ENCODE measurements around the gene CNTN2.

Gene CNTN2

DNA sequence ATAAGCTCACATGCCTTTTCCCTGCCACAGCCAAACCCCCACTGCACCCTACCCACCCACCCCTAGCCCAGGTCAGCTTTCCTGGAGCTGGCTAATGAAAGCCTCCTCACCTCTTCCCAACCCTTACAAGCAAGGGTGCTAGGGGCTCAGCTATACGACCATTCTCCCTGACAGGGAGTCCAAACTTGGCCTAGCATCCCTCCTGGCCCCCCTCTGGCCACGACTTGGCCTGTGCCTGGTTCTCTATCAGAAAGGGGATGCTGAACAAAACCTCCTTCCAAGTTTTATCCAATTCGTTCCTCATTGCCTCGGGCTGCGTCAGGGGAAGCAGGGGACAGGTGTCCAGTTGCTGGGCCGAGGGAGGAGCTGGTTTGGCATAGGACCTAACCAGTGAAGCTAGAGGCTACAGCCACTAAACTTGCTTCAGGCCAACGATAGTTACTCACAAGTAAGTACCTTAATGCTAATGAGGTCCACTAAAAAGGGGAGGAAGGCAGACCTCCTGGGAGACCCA, 32.7 kb downstream of the CNTN2 start:
- DNase-seq = no peak

DNA sequence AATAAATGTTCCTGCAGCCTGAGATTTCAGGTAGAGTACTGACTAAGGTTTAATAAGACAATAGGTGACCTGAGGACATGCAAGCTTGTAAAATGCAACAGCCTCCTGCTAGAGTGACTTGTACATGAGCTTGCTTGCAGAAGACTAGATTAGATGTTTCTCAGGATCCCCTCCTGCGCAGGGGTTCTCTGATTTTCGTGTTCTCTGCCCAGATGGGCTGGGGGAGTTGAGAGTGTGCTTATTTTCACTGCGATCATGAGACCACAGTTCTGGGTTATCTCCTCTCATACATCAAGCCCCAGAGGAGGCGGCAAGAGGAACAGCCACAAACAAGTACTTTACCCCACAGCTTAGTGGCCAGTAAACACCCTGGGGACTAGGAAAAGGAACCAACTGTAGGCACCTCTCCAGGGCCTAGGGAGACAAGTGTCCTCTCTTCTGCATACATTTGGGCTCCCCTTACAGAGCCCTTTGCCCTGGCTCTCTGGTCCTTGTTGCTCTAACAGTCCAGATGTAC, 33.3 kb downstream of the CNTN2 start:
- DNase-seq = no peak

DNA sequence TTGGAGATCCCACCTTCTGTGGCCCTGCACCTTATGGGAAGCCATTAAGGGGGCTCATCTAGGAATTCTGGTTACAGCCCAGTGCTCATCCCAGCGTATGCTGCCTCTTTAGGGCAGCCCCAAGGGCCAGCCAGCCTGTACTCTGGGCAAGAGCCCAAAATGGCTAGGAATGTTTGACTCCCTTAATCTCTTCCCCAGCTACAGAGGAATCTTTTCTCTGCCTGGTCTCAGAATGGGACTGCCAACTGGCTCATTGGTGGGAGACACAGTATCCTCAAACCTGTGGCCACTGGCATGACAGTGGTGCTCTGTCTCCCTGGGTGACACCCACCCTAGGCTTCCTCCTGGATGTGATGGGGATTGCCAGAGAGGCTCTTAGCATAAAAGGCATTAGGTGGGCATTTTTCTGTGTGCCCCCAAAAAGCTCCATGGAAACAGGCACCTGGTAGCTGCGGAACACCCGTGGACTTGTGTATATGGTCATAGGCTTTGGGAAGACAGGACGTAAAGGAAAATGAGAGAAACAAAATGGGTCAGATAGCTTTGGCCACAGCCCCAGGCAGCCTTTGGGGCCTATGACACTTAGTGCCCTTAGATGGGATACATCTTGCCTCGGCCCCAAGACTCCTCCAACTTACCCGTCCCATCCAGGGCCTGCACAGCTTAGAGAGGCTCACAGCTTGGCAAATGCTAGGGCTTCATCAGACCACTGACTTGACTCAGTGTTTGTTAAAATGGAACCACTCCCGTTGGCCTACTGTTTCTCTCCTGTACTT, 34.3 kb downstream of the CNTN2 start:
- no peak for DNase-seq

DNA sequence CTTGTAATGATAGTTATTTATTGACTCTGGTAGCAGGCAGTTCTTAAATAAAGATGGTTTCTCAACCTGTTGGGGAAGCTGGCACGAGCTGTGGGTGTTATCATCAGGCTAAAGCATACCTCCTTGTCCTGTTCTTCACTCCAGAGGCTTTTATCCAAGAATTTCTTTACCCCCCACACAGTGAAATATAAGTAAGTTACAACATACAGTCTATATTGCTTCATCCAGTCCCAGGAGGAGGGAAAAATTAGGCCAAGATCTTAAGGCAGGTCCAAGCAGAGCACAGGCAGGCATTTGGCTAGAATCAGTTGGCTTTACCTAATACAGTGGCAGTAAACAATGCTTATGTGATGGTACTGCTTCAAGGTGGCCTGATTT, 34.9 kb downstream of the CNTN2 start:
- no peak for DNase-seq

DNA sequence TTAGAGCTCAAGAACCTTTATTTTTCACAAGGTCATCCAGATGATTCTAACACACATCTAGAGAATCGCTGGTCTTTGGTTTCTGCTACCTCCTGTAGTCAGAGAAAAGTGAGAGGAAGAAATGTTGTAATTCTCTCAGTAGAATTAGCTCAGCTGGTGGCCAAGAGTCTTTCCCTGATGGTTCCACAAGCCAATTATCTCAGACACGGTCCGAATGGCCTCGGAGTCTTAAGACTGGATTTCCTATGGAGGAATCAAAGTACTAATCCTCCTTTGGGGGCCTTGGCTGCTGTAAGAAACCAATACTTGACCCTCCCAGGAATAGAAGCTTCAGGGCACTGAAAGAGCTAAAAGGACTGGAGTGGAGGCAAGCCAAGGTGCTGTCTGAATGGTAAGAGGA, 39.4 kb downstream of the CNTN2 start:
- no peak for DNase-seq

DNA sequence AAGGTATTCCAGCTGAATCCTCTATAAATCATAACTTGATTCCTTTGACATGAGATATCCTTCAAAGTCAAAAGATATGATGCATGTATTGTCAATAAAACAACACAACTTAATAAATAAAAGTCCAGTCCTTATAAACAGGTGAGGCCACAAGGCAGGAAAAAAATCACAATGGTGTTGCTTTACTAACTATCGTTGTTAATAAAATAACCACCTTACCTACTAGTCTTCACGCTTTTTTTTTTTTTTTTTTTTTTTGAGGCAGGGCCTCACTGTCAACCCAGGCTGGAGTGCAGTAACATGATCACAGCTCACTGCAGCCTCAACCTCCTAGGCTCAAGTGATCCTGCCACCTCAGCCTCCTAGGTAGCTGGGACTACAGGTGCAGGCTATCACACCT, 41.3 kb downstream of the CNTN2 start, which contains the start of gene TMEM81:
Gene TMEM81, minus strand, starts transcription at position 101 of the 400 bp plus-strand sequence. CDS start 140 bp downstream, outside the sequence.
- no peak for DNase-seq

DNA sequence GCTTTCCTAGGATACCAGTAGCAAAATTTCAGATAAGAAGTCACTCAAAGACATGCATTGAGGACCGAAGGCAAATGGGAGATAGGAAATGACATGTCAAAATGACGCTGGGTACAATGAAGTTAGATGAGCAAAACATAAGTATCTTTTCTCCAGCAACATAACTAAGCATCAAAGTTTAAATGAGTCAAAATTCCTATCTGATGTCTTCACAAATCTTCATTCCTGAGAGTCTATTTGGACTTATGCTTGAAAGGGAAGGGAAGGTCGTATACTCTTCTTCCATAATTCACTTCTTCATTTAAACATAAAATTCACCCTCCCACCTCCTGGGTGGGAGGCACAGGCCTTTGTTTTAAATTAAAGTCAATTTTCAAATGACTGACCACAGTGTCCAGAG, 45.3 kb downstream of the CNTN2 start:
- no peak for DNase-seq

DNA sequence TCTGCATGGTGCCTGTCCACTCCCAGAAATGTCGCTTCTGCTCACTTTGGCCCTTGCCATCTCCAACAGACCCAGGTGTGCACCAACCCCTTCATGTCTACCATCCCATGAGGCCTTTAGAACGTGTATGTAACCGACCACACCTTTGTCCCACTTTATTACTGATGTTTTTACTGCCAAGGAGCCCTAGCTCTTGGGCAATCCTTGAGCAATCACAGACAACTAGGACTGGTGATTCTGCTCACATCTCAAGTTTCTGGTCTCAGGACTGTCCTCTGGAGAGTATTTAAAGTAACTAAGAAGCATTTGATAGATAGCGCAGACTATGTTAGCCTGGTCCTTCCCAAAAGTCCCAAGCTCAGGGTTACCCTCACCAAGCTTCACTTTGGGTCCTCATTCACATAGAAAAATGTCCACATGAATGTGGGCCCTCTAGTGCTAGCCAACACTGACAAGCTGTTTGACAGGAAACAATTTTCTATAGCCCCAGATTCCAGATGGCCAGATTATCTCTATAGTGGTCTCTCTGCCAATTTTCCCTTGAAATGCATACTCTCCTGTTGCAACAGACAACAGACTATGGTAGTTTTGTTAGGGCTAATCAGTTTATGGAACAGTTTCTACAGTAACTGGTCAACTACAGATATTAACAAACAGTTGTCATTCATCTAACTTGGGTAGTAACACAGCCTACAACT, 48.2 kb downstream of the CNTN2 start:
- DNase-seq = no peak

DNA sequence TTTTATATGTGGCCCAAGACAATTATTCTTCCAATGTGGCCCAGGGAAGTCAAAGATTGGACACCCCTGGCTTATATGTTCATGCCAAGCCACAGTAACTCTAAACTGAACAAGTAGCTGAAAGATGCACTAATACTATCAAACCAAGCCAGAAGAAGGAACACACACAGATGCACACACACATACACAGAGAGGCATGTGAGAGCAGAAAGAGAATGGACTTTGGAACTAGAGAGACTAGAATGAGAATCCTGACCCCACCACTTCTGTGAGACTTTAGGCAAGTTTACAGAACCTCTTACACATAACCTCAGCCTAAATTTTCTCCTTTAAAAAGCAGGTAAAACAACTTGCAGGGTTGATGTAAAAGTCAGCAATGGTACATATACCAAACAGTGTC, 52.4 kb downstream of the CNTN2 start:
- no peak for DNase-seq

DNA sequence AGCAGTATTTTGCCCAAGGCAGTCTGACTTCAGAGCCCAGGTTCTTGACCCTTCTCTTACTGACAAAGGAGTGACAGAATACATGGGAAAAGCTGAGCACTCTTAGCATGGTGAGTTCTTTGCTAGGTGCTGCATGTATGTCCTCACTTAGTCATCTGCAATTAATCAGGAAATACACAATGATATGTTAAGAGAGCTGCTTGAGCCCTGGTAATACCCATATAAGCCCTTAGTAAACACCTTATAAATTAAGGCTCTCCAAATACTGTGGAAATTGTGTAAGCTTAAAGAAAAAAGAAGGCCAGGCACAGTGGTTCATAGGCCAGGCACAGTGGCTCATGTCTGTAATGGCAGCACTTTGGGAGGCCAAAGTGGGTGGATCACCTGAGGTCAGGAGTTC, 55.2 kb downstream of the CNTN2 start:
- DNase-seq = no peak

DNA sequence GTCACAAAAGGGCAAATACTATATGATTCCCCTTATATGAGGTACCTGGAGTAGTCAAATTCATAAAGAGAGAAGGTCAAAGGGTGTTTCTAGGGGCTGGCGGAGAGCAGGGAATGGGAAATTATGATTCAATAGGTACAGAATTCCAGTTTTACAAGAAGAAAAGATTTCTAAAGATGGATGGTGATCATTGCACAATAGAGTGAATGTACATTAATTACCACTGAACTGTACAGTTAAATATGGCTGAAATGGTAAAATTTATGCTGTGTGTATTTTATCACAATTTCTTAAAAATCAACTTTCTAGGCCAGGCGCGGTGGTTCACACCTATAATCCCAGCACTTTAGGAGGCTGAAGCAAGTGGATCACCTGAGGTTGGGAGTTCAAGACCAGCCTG, 59.4 kb downstream of the CNTN2 start:
- DNase-seq = no peak

DNA sequence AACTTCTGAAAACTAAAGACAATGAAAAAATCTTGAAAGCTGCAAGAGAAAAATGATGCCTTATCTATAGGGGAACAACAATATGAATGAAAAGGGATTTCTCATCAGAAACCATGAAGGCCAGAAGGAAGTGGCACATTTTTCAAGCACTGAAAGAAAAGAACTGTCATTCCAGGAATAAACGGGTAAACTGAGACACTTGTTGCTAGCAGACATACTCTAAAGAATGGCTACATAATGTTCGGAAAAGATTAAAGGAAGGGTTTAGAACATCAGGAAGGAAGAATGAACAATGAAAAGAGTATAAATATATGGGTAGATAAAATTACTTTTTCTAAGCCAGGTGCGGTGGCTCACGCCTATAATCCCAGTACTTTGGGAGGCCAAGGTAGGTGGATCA, 64.3 kb downstream of the CNTN2 start:
- DNase-seq = no peak

DNA sequence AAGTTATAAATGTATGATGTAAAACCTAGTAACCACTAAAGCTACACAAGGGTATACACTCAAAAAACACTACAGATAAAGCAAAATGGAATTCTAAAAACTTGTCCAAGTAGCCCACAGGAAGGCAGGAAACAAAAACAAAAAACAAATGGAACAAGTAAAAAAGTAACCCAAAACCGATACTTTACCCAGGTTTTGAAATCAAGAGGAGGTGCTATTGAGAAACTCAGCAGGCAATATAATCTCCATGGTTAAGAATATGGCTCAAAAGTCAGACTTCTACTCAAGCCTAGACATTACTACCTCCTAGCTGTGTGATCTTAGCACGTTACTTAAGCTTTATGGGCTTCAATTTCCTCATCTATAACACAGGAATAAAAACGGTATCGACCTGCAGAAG, 65.5 kb downstream of the CNTN2 start:
- no peak for DNase-seq

DNA sequence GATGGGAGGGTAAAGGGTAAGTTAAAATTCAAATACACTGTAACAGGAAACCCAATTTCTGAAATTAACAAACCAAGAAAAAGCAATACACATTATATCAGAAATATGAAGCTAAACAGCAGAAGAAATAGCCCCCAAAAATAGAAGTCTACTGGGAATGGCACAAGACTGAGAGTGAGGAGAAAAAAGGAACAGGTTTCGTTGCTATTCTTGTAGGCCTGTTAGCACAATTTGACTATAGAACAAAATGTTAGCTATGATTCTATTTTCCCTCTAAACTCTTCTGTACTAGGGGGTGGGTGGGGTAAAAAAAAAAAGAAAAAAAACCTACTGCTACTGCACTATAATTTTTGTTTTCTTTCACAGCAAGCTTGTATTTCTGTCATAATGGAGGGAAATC, 66.3 kb downstream of the CNTN2 start:
- DNase-seq = no peak

DNA sequence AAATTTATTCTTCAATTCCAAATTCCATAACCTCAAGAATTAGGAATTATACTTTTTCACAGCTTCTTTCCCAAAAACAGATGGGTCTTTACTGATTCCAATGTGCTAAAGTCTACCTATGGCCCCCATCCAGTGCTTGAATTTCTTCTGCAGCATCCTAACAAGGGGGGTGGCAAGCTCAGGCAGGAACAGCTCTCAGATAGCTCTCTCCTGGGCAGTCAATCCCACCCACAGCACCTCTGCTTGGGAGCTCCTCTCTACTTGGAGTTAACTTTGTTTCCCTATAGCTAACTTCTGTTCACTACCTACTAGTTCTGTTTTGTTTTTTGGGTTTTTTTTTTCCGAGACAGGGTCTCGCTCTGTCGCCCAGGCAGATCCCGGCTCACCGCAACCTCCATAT, 66.7 kb downstream of the CNTN2 start:
- no peak for DNase-seq

DNA sequence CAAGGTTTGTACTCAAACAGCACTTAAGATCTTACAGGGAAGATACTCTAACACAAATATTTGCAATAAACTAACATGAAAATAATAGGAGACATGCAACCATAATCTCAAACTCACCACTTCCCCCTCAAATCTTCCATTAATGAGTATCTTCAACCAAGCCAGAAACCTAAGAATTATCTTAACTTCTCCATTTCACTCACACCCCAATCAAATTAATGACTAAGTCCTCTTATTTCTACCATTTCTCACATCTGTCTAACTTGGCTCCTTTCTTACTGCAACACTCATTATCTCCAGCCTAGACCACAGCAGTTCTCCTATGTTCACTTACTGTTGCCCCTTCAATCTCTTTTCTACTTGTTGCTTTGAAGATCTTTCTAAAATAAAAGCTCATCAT, 68.3 kb downstream of the CNTN2 start:
- DNase-seq = no peak

DNA sequence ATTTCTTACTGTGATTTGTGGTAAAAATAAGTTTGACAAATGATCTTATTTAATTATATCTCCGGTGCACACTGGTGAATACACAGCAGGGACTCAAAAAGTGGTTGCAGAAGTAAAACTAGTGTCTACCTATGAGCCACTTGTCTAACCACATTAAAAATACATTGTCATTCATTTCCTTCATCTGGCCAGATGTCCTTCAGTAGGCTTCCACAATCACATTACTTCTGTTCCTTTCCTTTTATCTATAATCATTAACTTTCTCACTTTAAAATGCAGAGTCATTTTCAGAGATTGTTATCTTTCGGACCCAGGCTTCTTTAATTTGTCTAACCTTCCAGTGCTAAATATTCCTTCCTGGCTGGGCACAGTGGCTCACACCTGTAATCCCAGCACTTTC, 75.7 kb downstream of the CNTN2 start:
- DNase-seq = no peak

DNA sequence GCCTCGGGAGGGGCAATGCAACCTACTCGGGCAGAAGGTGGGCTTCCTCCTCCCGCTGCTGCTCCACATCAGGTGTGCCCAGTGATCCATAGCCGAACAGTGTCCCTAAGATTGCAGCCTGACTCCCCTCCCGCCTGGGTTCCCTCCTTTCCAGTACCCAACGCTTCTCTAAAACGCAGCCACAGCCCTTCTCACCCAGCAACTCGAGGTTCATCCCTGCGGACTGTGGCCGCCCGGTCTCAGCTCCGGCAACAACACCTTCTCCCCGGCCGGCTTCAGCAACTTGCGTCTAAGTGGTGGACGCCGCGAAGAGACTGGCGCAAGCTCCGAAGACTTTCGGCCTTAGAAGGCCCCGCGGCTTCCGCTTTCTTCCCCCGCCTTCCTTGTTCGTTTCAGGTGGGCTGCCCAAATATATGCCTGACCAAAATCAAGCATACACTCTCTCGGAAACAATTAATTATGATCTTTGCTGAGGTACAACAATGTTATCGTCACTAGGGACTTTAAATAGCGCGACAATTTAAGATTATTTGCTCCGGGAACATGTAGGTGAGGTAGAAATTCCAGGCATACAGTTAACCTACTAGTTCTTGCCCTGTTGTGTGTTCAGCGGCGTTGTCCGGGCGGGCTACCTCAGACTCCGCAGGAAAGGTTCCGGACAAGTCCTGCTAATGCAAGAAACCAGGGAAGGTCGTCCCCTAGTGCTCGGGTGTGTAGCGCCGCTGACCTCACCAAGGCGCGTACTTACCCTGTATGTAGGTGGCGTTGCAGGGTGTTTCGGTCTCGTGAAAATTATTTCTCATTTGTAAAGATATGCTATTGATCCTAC, 78.9 kb downstream of the CNTN2 start, which contains the start of gene RBBP5:
Gene RBBP5, minus strand, starts transcription at position 319 of the 829 bp plus-strand sequence. Its CDS starts 105 bp downstream, at position 214.
- DNase-seq = peak; percentile 89

DNA sequence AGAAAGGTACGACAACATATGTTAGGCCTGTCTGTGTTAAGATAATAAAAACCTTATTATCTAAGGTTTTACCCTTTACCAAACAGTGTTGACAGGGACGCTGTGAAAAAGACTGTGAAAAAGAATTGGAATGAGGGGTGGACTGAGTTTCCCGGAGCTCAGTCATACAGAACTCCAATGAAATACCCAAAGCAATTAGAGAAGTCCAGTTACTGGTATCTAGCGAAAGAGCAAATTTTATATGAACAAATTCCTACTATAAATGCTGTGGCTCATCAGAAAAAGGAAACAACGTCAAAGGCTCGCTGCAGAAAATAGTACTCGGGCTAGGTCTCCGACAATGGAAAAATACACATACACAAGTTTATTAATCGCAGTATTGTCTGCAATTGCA, 79.5 kb downstream of the CNTN2 start:
- no peak for DNase-seq

DNA sequence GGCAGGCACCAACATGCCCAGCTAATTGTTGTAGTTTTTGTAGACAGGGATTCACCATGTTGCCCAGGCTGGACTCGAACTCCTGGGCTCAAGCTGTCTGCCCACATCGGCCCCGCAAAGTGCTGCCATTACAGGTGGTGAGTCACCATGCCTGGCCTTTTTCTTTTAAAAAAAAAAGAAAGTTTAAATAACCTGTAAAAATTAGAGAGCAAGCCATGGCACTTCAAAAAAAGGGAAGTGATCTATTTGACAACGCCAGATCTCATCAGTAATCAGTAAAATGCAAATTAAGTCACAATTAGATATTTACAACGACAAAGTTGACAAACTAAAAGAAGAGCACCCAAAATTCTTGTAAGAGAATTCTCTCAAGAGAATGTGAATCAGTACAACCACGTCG, 81.7 kb downstream of the CNTN2 start:
- DNase-seq = no peak

DNA sequence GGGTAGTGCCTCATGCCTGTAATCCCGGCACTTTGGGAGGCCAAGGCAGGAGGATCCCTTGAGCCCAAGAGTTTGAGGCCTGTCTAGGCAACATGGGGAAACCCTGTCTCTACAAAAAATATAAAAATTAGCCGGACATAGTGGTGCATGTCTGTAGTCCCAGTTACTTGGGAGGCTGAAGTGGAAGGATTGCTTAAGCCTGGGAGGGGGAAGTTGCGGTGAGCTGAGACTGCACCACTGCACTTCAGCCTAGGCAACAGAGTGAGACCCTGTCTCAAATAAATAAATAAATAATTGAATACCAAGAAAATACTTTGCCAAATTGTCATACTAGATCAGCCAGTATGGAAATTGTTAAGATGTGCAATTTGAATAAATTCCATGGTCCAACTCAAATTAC, 84.6 kb downstream of the CNTN2 start:
- DNase-seq = no peak

All from NK-92 treated with Interleukin-12 subunit alpha and Interleukin-12 subunit beta, amount 100 ng/mL, for 24 hours (cell line).